WTC11 (cell line): ENCODE results near the gene AJAP1. TPM values are rescaled to one million over a fixed set of nuclear protein-coding genes. Genes with fewer than 3 reads are reported as not detected.

Experiments
- ATAC-seq: fragments of 200-7000 bp; cut with Tn5 transposase; 2 replicates; pipeline ENCODE4 v1.10.0; 2021; ENCODE audit warnings: mild to moderate bottlenecking, moderate library complexity
- CTCF ChIA-PET: fragments of 300-600 bp; sonication (Branson Sonifier 250); formaldehyde crosslinking; loops from one replicate; lab custom pipeline; 2021; ENCODE audit warnings: antibody characterized with exemption; lab: Charles Lee
- POLR2A ChIA-PET: fragments of 350-600 bp; sonication (Branson Sonifier 250); formaldehyde crosslinking; loops from one replicate; lab custom pipeline; 2021; ENCODE audit warnings: antibody characterized with exemption; lab: Charles Lee
- DNase-seq: peaks from one replicate; pipeline ENCODE4 v3.0.0; 2021; ENCODE audit warnings: low spot score
- H3K27ac Mint-ChIP-seq: 2 replicates; pipeline ENCODE4 v1.8.0; 2021; ENCODE audit warnings: mixed read lengths
- H3K27me3 Mint-ChIP-seq: 2 replicates; pipeline ENCODE4 v1.8.0; 2021; ENCODE audit warnings: low read depth, mild to moderate bottlenecking, moderate library complexity, mixed read lengths
- H3K36me3 Mint-ChIP-seq: 2 replicates; pipeline ENCODE4 v1.8.0; 2021; ENCODE audit warnings: mixed read lengths
- H3K4me1 Mint-ChIP-seq: 2 replicates; pipeline ENCODE4 v1.8.0; 2022; ENCODE audit warnings: mixed read lengths
- H3K4me3 Mint-ChIP-seq: 2 replicates; pipeline ENCODE4 v1.8.0; 2021; ENCODE audit warnings: mild to moderate bottlenecking, moderate library complexity, mixed read lengths
- H3K9me3 Mint-ChIP-seq: 2 replicates; pipeline ENCODE4 v1.8.0; 2021; ENCODE audit warnings: mixed read lengths
- ATF3 ChIP-seq: sonication (generic); formaldehyde crosslinking; conservative IDR thresholded peaks from 2 replicates; pipeline ENCODE4 v1.8.1; 2022; ENCODE audit warnings: mild to moderate bottlenecking, missing genetic modification reagents
- CREB1 ChIP-seq: sonication (generic); formaldehyde crosslinking; IDR thresholded peaks from 2 replicates; pipeline ENCODE4 v1.8.0; 2023; ENCODE audit warnings: mild to moderate bottlenecking, missing genetic modification reagents
- CREM ChIP-seq: sonication (generic); formaldehyde crosslinking; IDR thresholded peaks from 2 replicates; pipeline ENCODE4 v1.8.1; 2022; ENCODE audit warnings: mild to moderate bottlenecking, missing genetic modification reagents, moderate library complexity
- ETV6 ChIP-seq: sonication (generic); formaldehyde crosslinking; IDR thresholded peaks from 2 replicates; pipeline ENCODE4 v1.8.1; 2022; ENCODE audit warnings: mild to moderate bottlenecking, missing genetic modification reagents
- FOXP1 ChIP-seq: sonication (generic); formaldehyde crosslinking; IDR thresholded peaks from 2 replicates; pipeline ENCODE4 v1.8.0; 2022; ENCODE audit warnings: missing genetic modification reagents, mild to moderate bottlenecking, moderate library complexity, borderline replicate concordance
- FOXP4 ChIP-seq: sonication (generic); formaldehyde crosslinking; IDR thresholded peaks from 2 replicates; pipeline ENCODE4 v1.8.0; 2022; ENCODE audit warnings: mild to moderate bottlenecking, missing genetic modification reagents
- GABPB1 ChIP-seq: sonication (generic); formaldehyde crosslinking; IDR thresholded peaks from 2 replicates; pipeline ENCODE4 v1.8.1; 2023; ENCODE audit warnings: mild to moderate bottlenecking, missing genetic modification reagents
- JUN ChIP-seq: sonication (generic); formaldehyde crosslinking; IDR thresholded peaks from 2 replicates; pipeline ENCODE4 v1.8.0; 2023; ENCODE audit warnings: mild to moderate bottlenecking, missing genetic modification reagents
- MYBL2 ChIP-seq: sonication (generic); formaldehyde crosslinking; IDR thresholded peaks from 2 replicates; pipeline ENCODE4 v1.8.1; 2023; ENCODE audit warnings: mild to moderate bottlenecking, moderate library complexity, missing genetic modification reagents
- SMAD4 ChIP-seq: sonication (generic); formaldehyde crosslinking; IDR thresholded peaks from 2 replicates; pipeline ENCODE4 v1.8.0; 2022; ENCODE audit warnings: mild to moderate bottlenecking, missing genetic modification reagents
- ZMAT4 ChIP-seq: fragments of 250-450 bp; sonication (Bioruptor Pico); IDR thresholded peaks from 2 replicates; pipeline ENCODE4 v1.9.0; 2021; ENCODE audit warnings: mild to moderate bottlenecking
- ZNF263 ChIP-seq: sonication (generic); formaldehyde crosslinking; IDR thresholded peaks from 2 replicates; pipeline ENCODE4 v1.8.1; 2022; ENCODE audit warnings: low read depth, mild to moderate bottlenecking, moderate library complexity, missing genetic modification reagents
- ZNF512 ChIP-seq: sonication (generic); formaldehyde crosslinking; IDR thresholded peaks from 2 replicates; pipeline ENCODE4 v1.8.1; 2022; ENCODE audit warnings: missing genetic modification reagents, borderline replicate concordance
- ZSCAN18 ChIP-seq: fragments of 250-450 bp; sonication (Bioruptor Pico); IDR thresholded peaks from 2 replicates; pipeline ENCODE4 v2.1.2; 2022; ENCODE audit warnings: mild to moderate bottlenecking, moderate library complexity
- total RNA-seq: library from RNA; stranded (reverse); gene quantifications from 3 replicates; pipeline ENCODE4 v1.2.3, GENCODE V29; 2021
- TF ChIP-seq, protein P1 (sequence below): fragments of 250-450 bp; sonication (Bioruptor Pico); conservative IDR thresholded peaks from 2 replicates; pipeline ENCODE4 v1.9.0; 2021; ENCODE audit warnings: mild to moderate bottlenecking
- TF ChIP-seq, protein P2 (sequence below): fragments of 200-600 bp; IDR thresholded peaks from 2 replicates; pipeline ENCODE4 v1.8.0; 2022; ENCODE audit warnings: antibody characterized with exemption
- TF ChIP-seq, protein P3 (sequence below): sonication (generic); formaldehyde crosslinking; IDR thresholded peaks from 2 replicates; pipeline ENCODE4 v1.8.1; 2023; ENCODE audit warnings: mild to moderate bottlenecking, moderate library complexity, missing genetic modification reagents
- TF ChIP-seq, protein P4 (sequence below): sonication (generic); formaldehyde crosslinking; IDR thresholded peaks from 2 replicates; pipeline ENCODE4 v1.8.1; 2023; ENCODE audit warnings: mild to moderate bottlenecking, missing genetic modification reagents
- TF ChIP-seq, protein P5 (sequence below): sonication (generic); formaldehyde crosslinking; IDR thresholded peaks from 2 replicates; pipeline ENCODE4 v1.8.0; 2022; ENCODE audit warnings: mild to moderate bottlenecking, missing genetic modification reagents
- TF ChIP-seq, protein P6 (sequence below): sonication (generic); formaldehyde crosslinking; IDR thresholded peaks from 2 replicates; pipeline ENCODE4 v1.8.1; 2022; ENCODE audit warnings: low read depth, mild to moderate bottlenecking, moderate library complexity, missing genetic modification reagents, borderline replicate concordance

AJAP1 gene
- total RNA-seq, 1 experiment from 2014 or later, result 2.1 TPM

- TF ChIP-seq ZSCAN18 (no peak), MYBL2 (CRISPR knock-in tag) (no peak), SMAD4 (CRISPR knock-in tag) (no peak), FOXP1 (no peak), JUN (no peak)
- TF ChIP-seq, protein P1, sequence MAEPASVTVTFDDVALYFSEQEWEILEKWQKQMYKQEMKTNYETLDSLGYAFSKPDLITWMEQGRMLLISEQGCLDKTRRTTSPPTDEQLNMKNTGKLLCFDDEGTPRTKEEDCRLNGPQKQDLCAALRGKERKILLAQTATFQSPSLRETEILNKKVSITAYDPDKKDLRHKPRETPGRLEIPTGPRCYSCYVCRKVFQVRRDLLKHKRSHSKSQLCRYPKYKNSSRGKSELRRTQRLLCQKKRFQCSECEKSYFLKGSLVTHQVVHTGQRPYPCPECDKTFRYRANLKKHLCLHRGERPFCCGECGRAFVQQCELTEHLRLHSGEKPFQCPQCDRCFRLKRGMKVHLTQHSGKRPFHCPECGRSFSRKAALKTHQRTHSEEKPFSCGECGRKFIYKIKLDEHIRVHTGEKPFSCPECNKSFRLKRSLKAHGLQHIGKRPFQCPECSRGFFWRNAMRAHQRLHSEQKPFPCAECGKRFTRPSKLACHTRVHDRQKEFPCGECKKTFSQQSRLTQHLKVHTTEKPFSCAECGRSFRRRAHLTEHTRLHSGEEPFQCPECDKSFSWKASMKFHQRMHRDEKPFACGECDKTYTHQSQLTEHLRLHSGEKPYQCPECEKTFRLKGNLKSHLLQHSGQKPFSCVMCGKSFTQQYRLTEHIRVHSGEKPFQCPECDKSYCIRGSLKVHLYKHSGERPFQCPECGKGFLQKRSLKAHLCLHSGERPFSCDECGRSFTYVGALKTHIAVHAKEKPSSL (CRISPR knock-in tag), result no peak
- TF ChIP-seq, protein P2, sequence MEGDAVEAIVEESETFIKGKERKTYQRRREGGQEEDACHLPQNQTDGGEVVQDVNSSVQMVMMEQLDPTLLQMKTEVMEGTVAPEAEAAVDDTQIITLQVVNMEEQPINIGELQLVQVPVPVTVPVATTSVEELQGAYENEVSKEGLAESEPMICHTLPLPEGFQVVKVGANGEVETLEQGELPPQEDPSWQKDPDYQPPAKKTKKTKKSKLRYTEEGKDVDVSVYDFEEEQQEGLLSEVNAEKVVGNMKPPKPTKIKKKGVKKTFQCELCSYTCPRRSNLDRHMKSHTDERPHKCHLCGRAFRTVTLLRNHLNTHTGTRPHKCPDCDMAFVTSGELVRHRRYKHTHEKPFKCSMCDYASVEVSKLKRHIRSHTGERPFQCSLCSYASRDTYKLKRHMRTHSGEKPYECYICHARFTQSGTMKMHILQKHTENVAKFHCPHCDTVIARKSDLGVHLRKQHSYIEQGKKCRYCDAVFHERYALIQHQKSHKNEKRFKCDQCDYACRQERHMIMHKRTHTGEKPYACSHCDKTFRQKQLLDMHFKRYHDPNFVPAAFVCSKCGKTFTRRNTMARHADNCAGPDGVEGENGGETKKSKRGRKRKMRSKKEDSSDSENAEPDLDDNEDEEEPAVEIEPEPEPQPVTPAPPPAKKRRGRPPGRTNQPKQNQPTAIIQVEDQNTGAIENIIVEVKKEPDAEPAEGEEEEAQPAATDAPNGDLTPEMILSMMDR, result no peak
- TF ChIP-seq, protein P3, sequence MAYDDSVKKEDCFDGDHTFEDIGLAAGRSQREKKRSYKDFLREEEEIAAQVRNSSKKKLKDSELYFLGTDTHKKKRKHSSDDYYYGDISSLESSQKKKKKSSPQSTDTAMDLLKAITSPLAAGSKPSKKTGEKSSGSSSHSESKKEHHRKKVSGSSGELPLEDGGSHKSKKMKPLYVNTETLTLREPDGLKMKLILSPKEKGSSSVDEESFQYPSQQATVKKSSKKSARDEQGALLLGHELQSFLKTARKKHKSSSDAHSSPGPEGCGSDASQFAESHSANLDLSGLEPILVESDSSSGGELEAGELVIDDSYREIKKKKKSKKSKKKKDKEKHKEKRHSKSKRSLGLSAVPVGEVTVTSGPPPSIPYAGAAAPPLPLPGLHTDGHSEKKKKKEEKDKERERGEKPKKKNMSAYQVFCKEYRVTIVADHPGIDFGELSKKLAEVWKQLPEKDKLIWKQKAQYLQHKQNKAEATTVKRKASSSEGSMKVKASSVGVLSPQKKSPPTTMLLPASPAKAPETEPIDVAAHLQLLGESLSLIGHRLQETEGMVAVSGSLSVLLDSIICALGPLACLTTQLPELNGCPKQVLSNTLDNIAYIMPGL, result no peak
Measured at GRCh38 chr1:4677608-4678007, 23.2 kb downstream of the AJAP1 start (continued).

DNA sequence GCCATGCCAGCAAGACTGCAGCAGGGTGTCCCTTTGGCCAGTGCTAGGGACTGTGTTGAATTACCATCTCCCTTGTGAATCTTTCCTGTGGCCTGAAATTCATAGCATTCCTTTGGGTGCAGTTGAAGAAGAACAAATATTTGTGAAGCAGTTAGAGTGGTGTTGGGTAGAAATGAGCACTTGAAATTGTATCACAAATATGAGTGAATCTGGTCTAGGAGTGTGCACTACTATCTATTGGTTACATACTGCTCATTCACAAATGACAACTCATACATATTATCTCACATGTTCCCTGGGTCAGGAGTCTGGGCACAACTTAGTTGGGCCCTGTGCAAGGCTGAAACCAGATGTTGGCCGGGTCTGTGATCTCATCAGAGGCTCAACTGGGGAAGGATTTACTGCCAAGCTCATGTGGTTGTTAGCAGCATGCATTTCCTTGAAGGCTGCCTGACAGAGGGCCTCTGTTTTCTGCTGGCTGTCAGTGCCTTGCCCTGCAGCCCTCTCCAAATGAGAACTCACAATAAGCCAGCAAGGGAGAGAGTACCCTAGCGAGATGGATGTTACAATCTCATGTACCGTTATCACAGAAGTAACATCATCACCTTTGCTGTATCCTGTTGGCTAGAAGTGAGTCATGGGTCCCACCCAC is 23.8 kb downstream of the AJAP1 start:
- no peak overlapping the region for H3K27ac Mint-ChIP-seq
- TF ChIP-seq ZNF263 (CRISPR knock-in tag) (no peak), FOXP4 (CRISPR knock-in tag) (no peak), ZMAT4 (CRISPR knock-in tag) (no peak), ETV6 (CRISPR knock-in tag) (no peak), CREB1 (CRISPR knock-in tag) (no peak), ATF3 (CRISPR knock-in tag) (no peak), ZNF512 (CRISPR knock-in tag) (no peak), GABPB1 (CRISPR knock-in tag) (no peak), CREM (no peak)
- TF ChIP-seq, protein P4, sequence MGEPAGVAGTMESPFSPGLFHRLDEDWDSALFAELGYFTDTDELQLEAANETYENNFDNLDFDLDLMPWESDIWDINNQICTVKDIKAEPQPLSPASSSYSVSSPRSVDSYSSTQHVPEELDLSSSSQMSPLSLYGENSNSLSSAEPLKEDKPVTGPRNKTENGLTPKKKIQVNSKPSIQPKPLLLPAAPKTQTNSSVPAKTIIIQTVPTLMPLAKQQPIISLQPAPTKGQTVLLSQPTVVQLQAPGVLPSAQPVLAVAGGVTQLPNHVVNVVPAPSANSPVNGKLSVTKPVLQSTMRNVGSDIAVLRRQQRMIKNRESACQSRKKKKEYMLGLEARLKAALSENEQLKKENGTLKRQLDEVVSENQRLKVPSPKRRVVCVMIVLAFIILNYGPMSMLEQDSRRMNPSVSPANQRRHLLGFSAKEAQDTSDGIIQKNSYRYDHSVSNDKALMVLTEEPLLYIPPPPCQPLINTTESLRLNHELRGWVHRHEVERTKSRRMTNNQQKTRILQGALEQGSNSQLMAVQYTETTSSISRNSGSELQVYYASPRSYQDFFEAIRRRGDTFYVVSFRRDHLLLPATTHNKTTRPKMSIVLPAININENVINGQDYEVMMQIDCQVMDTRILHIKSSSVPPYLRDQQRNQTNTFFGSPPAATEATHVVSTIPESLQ (CRISPR knock-in tag), result no peak
- TF ChIP-seq, protein P5, sequence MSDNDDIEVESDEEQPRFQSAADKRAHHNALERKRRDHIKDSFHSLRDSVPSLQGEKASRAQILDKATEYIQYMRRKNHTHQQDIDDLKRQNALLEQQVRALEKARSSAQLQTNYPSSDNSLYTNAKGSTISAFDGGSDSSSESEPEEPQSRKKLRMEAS (CRISPR knock-in tag), result no peak
- TF ChIP-seq, protein P6, sequence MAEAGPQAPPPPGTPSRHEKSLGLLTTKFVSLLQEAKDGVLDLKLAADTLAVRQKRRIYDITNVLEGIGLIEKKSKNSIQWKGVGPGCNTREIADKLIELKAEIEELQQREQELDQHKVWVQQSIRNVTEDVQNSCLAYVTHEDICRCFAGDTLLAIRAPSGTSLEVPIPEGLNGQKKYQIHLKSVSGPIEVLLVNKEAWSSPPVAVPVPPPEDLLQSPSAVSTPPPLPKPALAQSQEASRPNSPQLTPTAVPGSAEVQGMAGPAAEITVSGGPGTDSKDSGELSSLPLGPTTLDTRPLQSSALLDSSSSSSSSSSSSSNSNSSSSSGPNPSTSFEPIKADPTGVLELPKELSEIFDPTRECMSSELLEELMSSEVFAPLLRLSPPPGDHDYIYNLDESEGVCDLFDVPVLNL (CRISPR knock-in tag), result no peak
- TF ChIP-seq, all 79 proteins: peak for 0
- ATAC-seq, result no peak
- CTCF ChIA-PET, result no interaction called here
- no peaks in the 10 kb centered on the region for H3K4me1 Mint-ChIP-seq
- no peak for DNase-seq
- peaks cover 62% of the 10 kb centered on the region for H3K9me3 Mint-ChIP-seq
- H3K36me3 Mint-ChIP-seq, result peaks cover 62% of the 10 kb centered on the region
- POLR2A ChIA-PET, result no interaction called here
- no peak overlapping the region for H3K4me3 Mint-ChIP-seq
- peaks cover 9% of the 10 kb centered on the region for H3K27me3 Mint-ChIP-seq
